A673 (cell line): ENCODE results near the gene ELAVL1.

Experiments
- EZH2 ChIP-seq: fragments of 200-600 bp; sonication (generic); IDR thresholded peaks from 2 replicates; pipeline ENCODE4 v1.6.1; 2017; ENCODE audit warnings: borderline replicate concordance, low read depth, mild to moderate bottlenecking, mixed read lengths, antibody characterized with exemption, low read length; ENCODE audit not compliant: poor library complexity, severe bottlenecking
- TF ChIP-seq, protein P1 (sequence below): fragments of 300-800, 200-600 bp; sonication (generic); conservative IDR thresholded peaks from 2 replicates; pipeline ENCODE4 v1.5.1; 2017; ENCODE audit warnings: low read depth, mild to moderate bottlenecking, antibody characterized with exemption, low read length, moderate library complexity, mixed read lengths

DNA sequence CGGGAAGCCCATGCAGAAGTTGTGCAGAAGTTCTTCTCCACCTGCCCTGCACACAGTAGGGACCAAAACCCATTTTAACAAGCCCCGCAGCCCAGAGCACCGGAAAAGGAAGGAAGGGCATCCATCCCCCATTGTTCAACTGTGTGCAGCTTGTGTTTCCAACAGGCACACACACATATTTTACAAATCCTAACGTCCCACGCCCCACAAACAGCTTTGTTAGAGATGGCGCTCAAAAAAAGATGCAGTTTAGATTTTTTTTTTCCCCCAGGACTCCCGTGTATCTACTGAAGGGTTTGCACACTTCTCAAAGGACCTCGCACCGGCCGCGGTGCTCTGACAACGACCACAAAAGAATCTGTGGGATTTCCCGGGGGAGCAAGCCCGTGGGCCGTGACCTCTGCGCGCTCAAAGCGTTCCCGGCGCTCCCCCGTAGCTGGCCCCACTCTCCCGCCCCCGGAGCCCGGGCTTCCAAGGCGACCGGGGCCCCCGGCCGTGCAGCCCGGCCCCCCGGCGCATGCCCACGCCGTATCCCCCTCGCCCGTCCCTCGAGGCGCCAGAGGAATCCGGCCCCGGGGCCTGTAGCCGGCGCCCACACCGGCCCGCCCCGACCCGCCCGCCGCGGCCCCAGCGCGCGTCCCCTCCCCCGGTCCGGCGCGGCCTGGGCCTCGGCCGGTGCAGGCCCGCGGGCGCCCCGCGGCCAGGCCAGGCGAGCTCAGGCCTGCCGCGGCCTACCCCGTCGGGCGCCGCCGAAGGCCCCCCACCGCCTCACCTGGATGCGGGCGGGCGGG lies 523 bp downstream of the ELAVL1 start:
- TF ChIP-seq, protein P1, sequence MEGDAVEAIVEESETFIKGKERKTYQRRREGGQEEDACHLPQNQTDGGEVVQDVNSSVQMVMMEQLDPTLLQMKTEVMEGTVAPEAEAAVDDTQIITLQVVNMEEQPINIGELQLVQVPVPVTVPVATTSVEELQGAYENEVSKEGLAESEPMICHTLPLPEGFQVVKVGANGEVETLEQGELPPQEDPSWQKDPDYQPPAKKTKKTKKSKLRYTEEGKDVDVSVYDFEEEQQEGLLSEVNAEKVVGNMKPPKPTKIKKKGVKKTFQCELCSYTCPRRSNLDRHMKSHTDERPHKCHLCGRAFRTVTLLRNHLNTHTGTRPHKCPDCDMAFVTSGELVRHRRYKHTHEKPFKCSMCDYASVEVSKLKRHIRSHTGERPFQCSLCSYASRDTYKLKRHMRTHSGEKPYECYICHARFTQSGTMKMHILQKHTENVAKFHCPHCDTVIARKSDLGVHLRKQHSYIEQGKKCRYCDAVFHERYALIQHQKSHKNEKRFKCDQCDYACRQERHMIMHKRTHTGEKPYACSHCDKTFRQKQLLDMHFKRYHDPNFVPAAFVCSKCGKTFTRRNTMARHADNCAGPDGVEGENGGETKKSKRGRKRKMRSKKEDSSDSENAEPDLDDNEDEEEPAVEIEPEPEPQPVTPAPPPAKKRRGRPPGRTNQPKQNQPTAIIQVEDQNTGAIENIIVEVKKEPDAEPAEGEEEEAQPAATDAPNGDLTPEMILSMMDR: no peak
- no peak for TF ChIP-seq EZH2
